HG02798 (cell line): ENCODE results near the gene RIMS3.
"Not testable (repeated sequence)": the region's sequence is repeated elsewhere in the genome, so short reads cannot be mapped to it uniquely, and the experiment has no call there.

Experiments
- ATAC-seq: cut with Tn5 transposase; IDR thresholded peaks from one replicate; pipeline ENCODE4 v1.9.1; 2021; ENCODE audit warnings: mild to moderate bottlenecking; ENCODE audit not compliant: unreplicated experiment, poor library complexity

Gene RIMS3

GRCh38 chr1:40635763-40636500, 29.6 kb downstream of the RIMS3 start:
- ATAC-seq: no peak

- no peak for ATAC-seq
Observed at GRCh38 chr1:40634901-40635655, 30.4 kb downstream of the RIMS3 start.

DNA sequence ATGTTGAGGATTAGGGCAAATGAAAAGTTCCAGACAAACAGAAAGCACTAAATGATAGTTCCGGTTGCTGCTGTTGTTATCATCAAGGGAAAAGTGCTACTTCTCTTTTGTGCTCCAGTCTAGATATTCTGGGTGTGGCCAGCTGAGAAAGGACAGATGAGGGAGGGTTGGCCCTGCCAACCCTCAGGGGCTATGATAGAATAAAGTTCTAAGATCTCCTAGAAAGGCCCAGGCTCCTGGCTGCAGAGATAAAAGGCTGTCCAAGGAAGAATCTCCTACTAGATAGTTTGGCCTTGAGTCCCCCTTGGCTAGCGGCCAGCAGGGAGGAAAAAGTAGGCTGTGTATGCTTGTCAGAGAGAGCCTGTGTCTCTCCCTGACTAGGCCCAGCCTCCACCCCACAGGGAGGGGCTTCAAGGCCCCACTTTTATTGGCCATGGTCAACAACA, 31.5 kb downstream of the RIMS3 start:
- ATAC-seq: no peak

DNA sequence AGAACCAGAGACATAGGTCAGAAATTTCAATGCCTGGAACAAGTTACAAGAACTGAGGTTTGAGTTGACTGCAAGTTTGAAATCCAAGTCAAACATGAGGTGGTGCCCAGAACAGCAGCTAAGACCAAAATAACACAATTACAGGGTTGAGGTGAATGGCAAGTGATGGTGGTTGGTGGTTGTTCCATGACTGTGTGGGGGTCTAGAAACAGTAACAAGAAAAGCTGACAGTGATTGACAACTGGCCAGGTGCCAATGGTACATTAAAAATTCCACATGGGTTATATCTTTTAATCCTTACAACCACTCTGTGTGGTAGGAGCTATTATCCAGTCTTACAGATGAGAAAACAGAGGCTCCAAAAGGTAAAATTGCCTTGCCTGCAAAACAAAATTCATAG, 32.0 kb downstream of the RIMS3 start:
- no peak for ATAC-seq

GRCh38 chr1:40630488-40631223, 34.8 kb downstream of the RIMS3 start:
- peak; percentile 31 for ATAC-seq

GRCh38 chr1:40629546-40629945, 35.9 kb downstream of the RIMS3 start:
- not testable (repeated sequence) for ATAC-seq

DNA sequence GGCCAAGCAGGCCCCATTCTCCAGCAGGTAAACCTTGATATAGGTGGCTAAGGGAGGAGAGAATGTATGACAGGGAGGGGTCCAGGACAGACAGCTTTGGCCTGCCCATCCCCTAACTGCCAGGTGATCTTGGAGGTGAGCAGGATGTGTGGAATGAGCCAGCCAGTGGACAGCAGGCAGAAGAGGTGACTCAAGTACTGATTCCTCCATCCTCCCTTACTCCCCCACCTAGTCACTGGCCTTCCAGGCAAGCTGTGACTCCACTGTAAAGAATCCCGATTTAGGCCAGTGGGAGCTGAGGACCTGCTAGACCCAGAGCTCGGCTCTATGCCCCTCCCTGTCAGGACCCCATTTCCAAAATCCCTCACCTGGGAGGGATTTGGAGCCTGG, 36.6 kb downstream of the RIMS3 start:
- ATAC-seq: no peak

- peak; percentile 55 for ATAC-seq
Observed at GRCh38 chr1:40627987-40628902, 37.2 kb downstream of the RIMS3 start.

- no peak for ATAC-seq
Observed at GRCh38 chr1:40626383-40626770, 39.1 kb downstream of the RIMS3 start.

DNA sequence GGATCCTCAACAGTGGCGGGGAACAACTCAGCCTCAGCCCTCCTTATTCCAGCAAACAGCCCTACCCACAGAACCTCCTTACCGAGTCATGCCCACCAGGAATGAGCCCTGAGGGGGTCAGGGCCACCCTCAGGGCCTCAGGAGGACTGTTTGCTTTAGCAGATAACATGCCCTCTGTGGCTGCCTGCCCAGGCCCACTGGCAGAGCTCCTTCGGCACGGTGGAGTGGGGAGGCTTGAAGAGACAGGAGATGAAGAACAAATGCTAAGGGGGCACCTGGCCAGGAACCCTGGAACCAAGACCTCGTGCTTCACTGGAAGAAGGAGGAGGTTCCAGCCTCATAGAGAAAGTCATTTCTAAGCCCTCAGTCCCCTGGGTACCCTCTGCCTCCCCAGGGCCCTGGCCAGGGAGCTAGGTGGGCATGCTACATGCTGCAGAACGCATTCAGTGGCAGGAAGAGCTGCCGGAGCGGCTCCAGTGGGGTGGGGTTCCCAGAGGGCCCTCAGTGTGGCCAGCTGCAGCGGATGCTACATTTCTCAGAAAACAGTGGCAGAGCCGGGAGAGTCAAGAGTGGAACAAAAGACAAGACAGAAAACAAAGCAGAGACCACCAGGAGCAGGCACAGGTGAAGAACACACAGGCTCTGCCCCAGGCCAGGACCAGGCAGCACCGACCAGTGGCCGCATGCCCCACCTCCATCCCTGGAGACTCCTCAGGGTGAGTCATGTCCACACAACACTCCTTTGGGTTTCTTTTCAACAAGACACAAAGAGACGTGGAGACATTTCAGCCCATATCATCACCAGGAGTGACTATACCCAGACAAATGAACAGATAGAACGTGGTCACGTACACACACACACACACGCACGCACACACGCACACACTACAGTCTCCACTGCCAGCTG, 39.8 kb downstream of the RIMS3 start:
- ATAC-seq: no peak

GRCh38 chr1:40625076-40625475, 40.4 kb downstream of the RIMS3 start:
- ATAC-seq: no peak

GRCh38 chr1:40622936-40623629, 42.4 kb downstream of the RIMS3 start:
- no peak for ATAC-seq

DNA sequence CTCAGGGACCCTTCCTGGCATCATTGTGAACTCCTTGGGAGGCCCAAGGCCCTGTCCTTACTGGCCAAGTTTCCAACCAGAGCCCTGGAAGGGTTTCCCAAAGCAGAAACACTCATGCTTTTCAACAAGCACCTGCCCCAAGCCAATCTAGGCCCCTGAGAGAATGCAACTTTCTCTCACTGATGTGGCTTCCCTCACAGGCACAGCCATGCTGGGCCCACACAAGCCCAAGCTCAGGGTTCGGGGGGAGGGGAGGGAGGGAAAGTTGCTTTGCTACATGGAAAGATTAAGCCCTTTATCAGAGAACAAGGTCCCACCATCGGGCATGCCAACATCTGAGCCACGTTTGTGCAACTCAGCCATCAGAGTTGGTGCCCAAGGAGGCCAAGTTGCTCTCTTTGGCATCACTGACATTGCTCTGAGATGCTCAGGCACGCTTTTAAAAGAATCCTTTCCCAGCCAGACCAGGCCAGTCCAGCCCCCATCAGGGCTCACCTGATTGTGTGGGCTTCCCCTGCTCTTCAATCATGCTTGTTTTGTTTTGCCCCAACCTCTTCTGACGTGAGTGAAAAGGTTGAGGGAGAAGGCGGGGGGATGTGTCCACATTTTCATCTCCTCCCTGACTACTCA, 43.5 kb downstream of the RIMS3 start:
- ATAC-seq: no peak

- ATAC-seq: no peak
Observed at GRCh38 chr1:40620586-40621210, 44.8 kb downstream of the RIMS3 start.

- no peak for ATAC-seq
Observed at GRCh38 chr1:40620150-40620549, 45.3 kb downstream of the RIMS3 start.

- ATAC-seq: no peak
Observed at GRCh38 chr1:40618108-40618507, 47.4 kb downstream of the RIMS3 start.

- peak; percentile 68 for ATAC-seq
Observed at GRCh38 chr1:40612345-40612831, 53.1 kb downstream of the RIMS3 start.
